K562 (cell line): ENCODE results near the gene TNNI2. TPM values are rescaled to one million over a fixed set of nuclear protein-coding genes. Genes with fewer than 3 reads are reported as not detected.

Experiments used
- ATAC-seq: fragments of 200-7000 bp; cut with Tn5 transposase; 3 replicates; pipeline ENCODE4 v1.9.1; 2020; ENCODE audit warnings: moderate library complexity
- BruUV-seq: library from RNA; stranded (reverse); fragments of 400-500 nt; replicated peaks from 2 replicates; lab custom pipeline; 2021; lab: Mats Ljungman, UMichigan
- CTCF ChIA-PET: fragments of 300-600 bp; formaldehyde crosslinking; extraction: SDS; loops from one replicate; lab custom pipeline; 2021; ENCODE audit warnings: low intra/inter-chr PET ratio; lab: Yijun Ruan, JAX
- POLR2A ChIA-PET: fragments of 300-600, 350-650 bp; sonication (Branson Sonifier 250); formaldehyde crosslinking; extraction: SDS; loops from one replicate; lab custom pipeline; 2021; ENCODE audit warnings: antibody characterized with exemption, inconsistent platforms; lab: Yijun Ruan, JAX
- DNase-seq, 4 experiments: peaks; one replicate each; pipeline versions ENCODE4 v3.0.0 to v3.0.0-alpha.2; 2011 to 2018; ENCODE audit warnings: low spot score in 3 of 4, mixed read lengths in 3 of 4; ENCODE audit errors: extremely low read depth in 1 of 4
- FAIRE-seq: peaks from 2 replicates; lab custom pipeline; 2011; peaks lifted over from hg19 to GRCh38; lab: Jason Lieb, UNC
- H2AFZ ChIP-seq: 2 replicates; pipeline ENCODE4 v1.6.0; 2011; ENCODE audit warnings: low read depth, low read length, control low read depth, inconsistent platforms
- H3K27ac ChIP-seq: fragments of 200-600 bp; 3 replicates; pipeline ENCODE4 v1.8.0; 2011; ENCODE audit warnings: low read depth, mild to moderate bottlenecking, control low read depth, inconsistent platforms, low read length, moderate library complexity, mixed read lengths; ENCODE audit errors: extremely low read depth
- H3K27me3 ChIP-seq, 2 experiments: fragments of 300-600 bp in 1 of 2; 2 replicates in 1 of 2; 3 replicates in 1 of 2; pipeline versions ENCODE4 v1.6.0 to v1.8.0; 2011; ENCODE audit warnings: inconsistent platforms in 2 of 2, low read length in 2 of 2, mild to moderate bottlenecking in 1 of 2, mixed read lengths in 1 of 2, moderate library complexity in 1 of 2; ENCODE audit not compliant: control insufficient read depth in 2 of 2, insufficient read depth in 2 of 2
- H3K36me3 ChIP-seq: fragments of 300-600 bp; 3 replicates; pipeline ENCODE4 v1.8.0; 2011; ENCODE audit warnings: mild to moderate bottlenecking, low read length, inconsistent platforms; ENCODE audit not compliant: control insufficient read depth, insufficient read depth
- H3K4me1 ChIP-seq, 2 experiments: fragments of 200-600 bp in 1 of 2; replicated peaks in 1 of 2; 2 replicates in 1 of 2; 3 replicates in 1 of 2; pipeline versions ENCODE4 v1.5.1 to v1.8.0; 2011; ENCODE audit warnings: inconsistent platforms in 2 of 2, low read length in 2 of 2, mild to moderate bottlenecking in 1 of 2, mixed read lengths in 1 of 2, moderate library complexity in 1 of 2; ENCODE audit not compliant: control insufficient read depth in 2 of 2, insufficient read depth in 2 of 2
- H3K4me2 ChIP-seq: 2 replicates; pipeline ENCODE4 v1.6.1; 2011; ENCODE audit warnings: low read length, control low read depth, inconsistent platforms, mixed read lengths; ENCODE audit not compliant: insufficient read depth
- H3K4me3 ChIP-seq: fragments of 200-600 bp; sonication (generic), shearing (Covaris generic); 2 replicates; pipeline ENCODE4 v1.5.1; 2016; ENCODE audit warnings: control low read depth, inconsistent platforms
- H3K79me2 ChIP-seq: fragments of 200-600 bp; 3 replicates; pipeline ENCODE4 v1.8.0; 2011; ENCODE audit warnings: low read length, inconsistent platforms; ENCODE audit not compliant: control insufficient read depth, insufficient read depth
- H3K9ac ChIP-seq, 2 experiments: 2 replicates each; pipeline versions ENCODE4 v1.6.0 to v1.6.1; 2011; ENCODE audit warnings: low read depth in 2 of 2, low read length in 2 of 2, control low read depth in 1 of 2, inconsistent platforms in 1 of 2, mild to moderate bottlenecking in 1 of 2, mixed read lengths in 1 of 2; ENCODE audit not compliant: insufficient read depth in 1 of 2
- H3K9me1 ChIP-seq: one replicate; pipeline ENCODE4 v1.6.0; 2011; ENCODE audit warnings: inconsistent platforms, mild to moderate bottlenecking, low read length, moderate library complexity; ENCODE audit not compliant: control insufficient read depth, insufficient read depth
- H3K9me3 ChIP-seq: replicated peaks from 2 replicates; pipeline ENCODE4 v1.5.1; 2011; ENCODE audit warnings: low read depth, low read length, inconsistent platforms; ENCODE audit not compliant: control insufficient read depth, insufficient read depth
- H4K20me1 ChIP-seq: replicated peaks from 2 replicates; pipeline ENCODE4 v1.6.1; 2011; ENCODE audit warnings: low read length, inconsistent platforms, mixed read lengths; ENCODE audit not compliant: control insufficient read depth, insufficient read depth
- ATF1 ChIP-seq, 2 experiments: fragments of 450-650 bp in 1 of 2; IDR thresholded peaks; 2 replicates each; pipeline ENCODE4 v1.6.1; 2016; ENCODE audit warnings: missing compliant biosample characterization in 1 of 2, missing genetic modification characterization in 1 of 2
- CEBPB ChIP-seq: fragments of 450-650 bp; IDR thresholded peaks from 2 replicates; pipeline ENCODE4 v1.6.1; 2016; ENCODE audit warnings: missing genetic modification characterization, missing compliant biosample characterization
- CTCF ChIP-seq, 3 experiments: IDR thresholded peaks in 2 of 3; conservative IDR thresholded peaks in 1 of 3; 2 replicates each; pipeline ENCODE4 v1.5.1; 2011 to 2012; ENCODE audit warnings: low read length in 3 of 3, mild to moderate bottlenecking in 3 of 3, control low read depth in 2 of 3, improper control_type of control experiment in 1 of 3, inconsistent platforms in 1 of 3, low read depth in 1 of 3, mixed read lengths in 1 of 3, moderate library complexity in 1 of 3; ENCODE audit not compliant: insufficient read depth in 2 of 3
- EHMT2 ChIP-seq: fragments of 450-650 bp; IDR thresholded peaks from 2 replicates; pipeline ENCODE4 v1.6.1; 2018; ENCODE audit warnings: antibody characterized with exemption
- FOXA3 ChIP-seq, 2 experiments: fragments of 450-650 bp in 1 of 2; sonication (generic) in 1 of 2; formaldehyde crosslinking; IDR thresholded peaks in 1 of 2; conservative IDR thresholded peaks in 1 of 2; 2 replicates each; pipeline versions ENCODE4 v1.4.0 to v1.8.0; 2020 to 2022; ENCODE audit warnings: mild to moderate bottlenecking in 2 of 2, missing genetic modification reagents in 1 of 2
- KDM2B ChIP-seq: fragments of 250-450 bp; sonication (Bioruptor Pico); IDR thresholded peaks from 2 replicates; pipeline ENCODE4 v1.8.0; 2021; ENCODE audit warnings: mild to moderate bottlenecking, moderate library complexity
- PCBP2 ChIP-seq: fragments of 200-400 bp; formaldehyde crosslinking; IDR thresholded peaks from 2 replicates; pipeline ENCODE4 v1.6.1; 2018; ENCODE audit warnings: low read length, low read depth, mild to moderate bottlenecking, moderate library complexity; ENCODE audit not compliant: poor library complexity, severe bottlenecking
- ZNF134 ChIP-seq: fragments of 250-450 bp; sonication (Bioruptor Pico); conservative IDR thresholded peaks from 2 replicates; pipeline ENCODE4 v1.4.0; 2020
- ZNF316 ChIP-seq: fragments of 450-650 bp; IDR thresholded peaks from 2 replicates; pipeline ENCODE4 v1.6.1; 2016
- WGBS: fragments of 100-300 bp; shearing (Covaris generic); methylation state at CpG from one replicate; pipeline ENCODE4 v1.1.6; 2016; ENCODE audit warnings: low coverage, mixed read lengths; ENCODE audit not compliant: insufficient coverage; ENCODE audit errors: missing lambda C conversion rate; 5-methylcytosine and 5-hydroxymethylcytosine counted together
- in situ Hi-C: fragments of 300-500 bp; cut with MboI; formaldehyde crosslinking; loops from 4 replicates; pipeline ENCODE4 v1.15.0; 2018; ENCODE audit warnings: inconsistent platforms, mixed read lengths
- intact Hi-C: fragments of 100-400 bp; cut with micrococcal nuclease; formaldehyde crosslinking; loops from 2 replicates; pipeline ENCODE4 v1.14.2; 2022
- polyA plus RNA-seq, 8 experiments: library from polyadenylated mRNA; depleted of rRNA in 4 of 8; stranded (reverse) in 5 of 8; unstranded in 3 of 8; fragments of >200 nt; fragmentation: Nextera tagmentation in 2 of 8; fragmentation: Illumina TruSeq in 1 of 8; extraction: Ambion mirVana in 2 of 8; extraction: Trizol in 1 of 8; gene quantifications; 2 replicates each; pipeline versions ENCODE4 v1.2.1 to v1.2.3, GENCODE V29; 2011 to 2014; ENCODE audit warnings: inconsistent platforms in 1 of 8, missing spikeins in 1 of 8
- total RNA-seq, 7 experiments: library from RNA; depleted of rRNA in 6 of 7; stranded (reverse); fragments of >200 nt in 6 of 7; fragmentation: Illumina TruSeq in 2 of 7; extraction: Trizol in 2 of 7; gene quantifications; 2 replicates each; pipeline versions ENCODE4 v1.2.1 to v1.2.3, GENCODE V29; 2011 to 2021; ENCODE audit warnings: low replicate concordance in 1 of 7

Gene TNNI2
- total and polyA plus RNA-seq, 9 of the 15 experiments (the other 6 are each of a cell fraction or from before 2014, with no cell fraction given), result not detected

DNA sequence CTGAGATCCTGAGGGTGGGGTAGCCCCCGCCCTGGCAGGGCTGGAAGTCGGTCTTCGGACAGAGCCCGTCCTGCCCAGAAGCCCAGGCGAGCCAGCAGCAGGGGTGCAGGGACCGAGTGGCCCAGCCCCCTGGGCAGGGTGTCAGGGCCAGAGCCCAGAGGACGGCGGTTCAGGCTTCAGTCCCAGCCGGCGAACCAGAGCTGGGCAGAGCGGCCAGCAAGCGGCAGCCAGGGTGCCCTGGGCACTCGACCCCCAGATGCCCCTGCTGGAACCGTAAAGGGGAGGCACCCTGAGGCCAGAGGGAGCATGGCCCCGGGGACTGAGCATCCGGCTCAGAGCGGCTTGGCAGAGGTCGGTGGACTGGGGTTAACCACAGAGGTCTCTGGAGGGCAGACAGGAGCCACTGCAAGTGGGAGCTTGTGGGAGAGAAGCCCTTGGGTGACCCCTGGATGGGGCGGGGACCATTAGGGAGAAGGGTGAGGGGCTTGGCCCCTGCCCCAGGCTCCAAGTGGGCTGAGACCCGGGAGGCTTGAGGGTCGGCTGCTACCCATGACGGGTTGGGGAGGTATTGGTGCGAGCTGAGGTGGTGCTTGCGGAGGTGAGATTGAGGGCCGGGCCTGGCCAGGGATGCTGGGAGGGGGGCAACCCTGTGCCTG is 30.0 kb downstream of the TNNI2 start:
- Histone ChIP-seq H3K4me2 (no peak overlapping the region), H3K4me1 (peaks cover 0 to 28% of the 10 kb centered on the region in 2 experiments; a peak in 2 of 5 replicates), H2AFZ (no peak overlapping the region), H3K79me2 (no peaks in the 10 kb centered on the region), H3K36me3 (no peaks in the 10 kb centered on the region), H3K9ac (no peak overlapping the region), H3K9me3 (no peaks in the 10 kb centered on the region), H4K20me1 (0 out of 2 replicates have a peak, but pooled peaks cover 5% of the 10 kb centered on the region), H3K27me3 (peaks cover 23 to 70% of the 10 kb centered on the region in 2 experiments; a peak in 4 of 5 replicates), H3K27ac (no peak overlapping the region), H3K9me1 (no peaks in the 10 kb centered on the region)
- ATAC-seq, result no peak
- intact Hi-C loops, result no loop called here
- POLR2A ChIA-PET, result interaction anchor here (0.6 kb wide), 2 partner anchors 103 to 347 kb away, joined by 3 to 4 read pairs; no protein-coding TSS in a partner anchor
- FAIRE-seq, result no peak
- no peak for DNase-seq
- CTCF ChIA-PET, result no interaction called here
- in situ Hi-C loops, result no loop called here
- no TSS peak for BruUV-seq
- TF ChIP-seq ZNF316 (no peak), KDM2B (no peak)
- TF ChIP-seq, all 486 proteins: peak for 0
- no peak overlapping the region for H3K4me3 ChIP-seq
- 2% methylated on average over 18 of the region's 25 CpGs for WGBS

GRCh38 chr11:1869427-1870325 is 30.9 kb downstream of the TNNI2 start:
- H3K79me2 ChIP-seq, result no peaks in the 10 kb centered on the region
- H3K9me3 ChIP-seq, result no peaks in the 10 kb centered on the region
- H3K4me2 ChIP-seq, result no peak overlapping the region
- peaks cover 23 to 66% of the 10 kb centered on the region in 2 experiments; a peak in 4 of 5 replicates for H3K27me3 ChIP-seq
- H3K9me1 ChIP-seq, result no peaks in the 10 kb centered on the region
- POLR2A ChIA-PET, result interaction anchor here (0.6 kb wide), 2 partner anchors 104 to 346 kb away, joined by 3 to 4 read pairs; no protein-coding TSS in a partner anchor
- no peak overlapping the region for H3K9ac ChIP-seq
- in situ Hi-C loops (loop anchor here (10.0 kb wide), 1 partner anchor 135 kb away; no protein-coding TSS in a partner anchor), intact Hi-C loops (no loop called here)
- FAIRE-seq (peak; percentile 26), ATAC-seq (peak; percentile 79), DNase-seq (peak; percentile 43 to 57 (median 50))
- 2% methylated on average over 23 of the region's 34 CpGs for WGBS
- no peaks in the 10 kb centered on the region for H3K36me3 ChIP-seq
- H2AFZ ChIP-seq, result no peak overlapping the region
- no peak overlapping the region for H3K4me3 ChIP-seq
- CTCF ChIA-PET, result no interaction called here
- no TSS peak for BruUV-seq
- TF ChIP-seq CTCF (IDR thresholded peaks at IDR 0.05 in 2 of 3, conservative IDR thresholded peaks at IDR 0.05 in 1 of 3; ENCODE audit: insufficient read depth in 2 of 3, low read depth in 1 of 3, low read length in 3 of 3), result peak; percentile 33 to 51 (median 44); a peak in 5 of 6 replicates
- no peak for TF ChIP-seq CEBPB (tag)
- TF ChIP-seq EHMT2, result no peak
- TF ChIP-seq PCBP2, result no peak
- TF ChIP-seq ZNF134 (CRISPR knock-in tag), result peak; percentile 83
- no peak for TF ChIP-seq FOXA3 (CRISPR knock-in tag; conservative IDR thresholded peaks at IDR 0.05 in 1 of 2, IDR thresholded peaks at IDR 0.05 in 1 of 2)
- TF ChIP-seq ATF1 (CRISPR knock-in tag; IDR thresholded peaks at IDR 0.05), result no peak
- TF ChIP-seq ATF1 (tag; IDR thresholded peaks at IDR 0.05), result 0 out of 2 replicates have a peak, but pooled peaks have one; percentile 11
- H4K20me1 ChIP-seq, result 0 out of 2 replicates have a peak, but pooled peaks cover 5% of the 10 kb centered on the region
- H3K4me1 ChIP-seq, result peaks cover 0 to 28% of the 10 kb centered on the region in 2 experiments; a peak in 2 of 5 replicates
- H3K27ac ChIP-seq, result no peak overlapping the region
